NCI-H146 treated with DMSO at 0.1 percent for 48 hours (cell line): Measurements from ENCODE around the gene BMP2K.
A peak's percentile ranks its signal among the peaks of the same experiment; 100 is the strongest.

Source experiments
- DNase-seq: peaks from one replicate; lab custom pipeline; 2025; ENCODE audit not compliant: unreplicated experiment; lab: John Stamatoyannopoulos, UW

The BMP2K gene

GRCh38 chr4:78776079-78776728, at the start of gene BMP2K:
TSS of gene BMP2K (plus strand) at chr4:78776350. CDS start at chr4:78776544, 194 bp downstream.
- DNase-seq: peak; percentile 39

GRCh38 chr4:78726546-78726945, 49.6 kb upstream of the BMP2K start:
- no peak for DNase-seq

DNA sequence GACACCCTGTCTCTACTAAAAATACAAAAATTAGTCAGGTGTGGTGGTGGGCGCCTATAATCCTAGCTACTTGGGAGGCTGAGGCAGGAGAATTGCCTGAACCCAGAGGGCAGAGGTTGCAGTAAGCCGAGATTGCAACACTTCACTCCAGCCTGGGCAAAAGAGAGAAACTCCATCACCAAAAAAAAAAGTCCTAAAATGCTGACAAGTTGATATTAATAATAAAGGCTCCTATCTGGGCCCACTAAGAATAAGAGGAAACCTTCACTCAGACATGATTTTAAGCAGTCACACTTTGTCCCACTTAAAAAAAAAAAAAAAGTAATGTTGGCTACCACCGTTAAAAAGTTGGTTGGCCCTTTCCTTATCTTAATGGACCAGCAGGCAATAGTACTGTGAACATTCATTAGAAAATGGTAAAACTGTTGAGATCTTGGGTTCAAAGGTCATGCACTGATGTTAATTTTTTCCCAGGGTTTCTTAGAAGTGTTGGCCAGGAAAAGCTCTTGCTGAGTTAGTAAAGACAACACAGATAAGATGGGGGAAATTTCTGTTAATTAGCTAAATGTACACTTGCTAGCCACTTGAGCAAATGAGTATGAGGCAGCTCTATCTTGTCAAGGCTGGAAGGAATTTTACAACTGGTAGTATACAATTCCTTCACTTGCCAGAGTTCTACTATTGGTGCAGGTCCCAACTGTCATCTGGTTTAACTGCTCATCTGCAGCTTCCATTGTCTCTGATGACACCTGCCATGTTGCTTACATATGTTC, 43.6 kb upstream of the BMP2K start:
- no peak for DNase-seq

DNA sequence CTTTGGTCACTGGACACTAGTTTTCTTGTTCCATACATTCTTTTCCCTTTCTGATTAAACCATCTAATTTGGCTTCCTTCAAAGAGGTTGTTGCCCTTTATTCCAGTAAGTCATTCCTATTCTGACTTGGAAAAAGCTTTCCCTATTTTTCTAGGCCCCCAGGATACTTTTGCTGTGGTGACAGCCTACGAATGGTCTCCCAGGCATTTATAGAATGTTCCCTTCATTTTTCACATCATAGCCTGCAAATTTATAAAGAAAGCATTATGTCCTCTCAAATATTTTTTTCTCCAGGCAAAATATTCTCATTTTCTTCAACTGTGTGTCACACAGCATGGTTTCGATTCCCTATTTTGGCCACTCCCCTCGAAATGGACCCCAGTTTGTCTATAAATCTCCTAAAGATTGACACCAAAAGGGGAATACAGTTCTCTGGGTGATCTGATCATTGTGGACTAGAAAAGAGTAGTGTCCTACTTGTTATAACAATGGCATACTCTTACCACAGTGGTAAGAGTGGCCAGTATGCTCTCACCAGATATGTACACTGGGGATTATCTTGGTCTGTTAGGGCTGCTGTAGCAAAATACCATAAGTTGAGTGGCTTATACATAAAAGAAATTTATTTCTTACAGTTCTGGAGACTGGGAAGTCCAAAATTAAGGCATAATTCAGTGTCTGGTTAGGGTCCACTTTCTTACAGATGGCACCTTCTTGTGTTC, 41.5 kb upstream of the BMP2K start:
- no peak for DNase-seq

DNA sequence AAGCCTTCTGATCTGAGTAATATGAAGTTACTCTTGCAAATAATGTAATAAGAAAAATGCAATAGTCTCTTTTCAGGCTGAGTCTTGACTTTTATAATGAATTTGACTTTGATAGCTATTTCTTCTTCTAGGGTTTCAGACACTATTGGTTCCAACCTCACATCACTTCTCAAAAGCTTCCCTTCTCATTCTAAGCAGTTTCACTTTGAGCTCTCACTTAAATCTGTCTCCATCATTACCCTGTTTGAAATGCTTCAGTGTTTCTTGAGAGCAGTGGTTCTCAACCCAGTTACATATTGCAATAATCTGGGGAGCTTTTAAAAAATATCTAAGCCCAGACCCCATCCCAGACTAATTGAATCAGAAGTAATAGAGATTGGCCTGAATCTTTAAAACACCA, 40.5 kb upstream of the BMP2K start:
- DNase-seq: no peak

DNA sequence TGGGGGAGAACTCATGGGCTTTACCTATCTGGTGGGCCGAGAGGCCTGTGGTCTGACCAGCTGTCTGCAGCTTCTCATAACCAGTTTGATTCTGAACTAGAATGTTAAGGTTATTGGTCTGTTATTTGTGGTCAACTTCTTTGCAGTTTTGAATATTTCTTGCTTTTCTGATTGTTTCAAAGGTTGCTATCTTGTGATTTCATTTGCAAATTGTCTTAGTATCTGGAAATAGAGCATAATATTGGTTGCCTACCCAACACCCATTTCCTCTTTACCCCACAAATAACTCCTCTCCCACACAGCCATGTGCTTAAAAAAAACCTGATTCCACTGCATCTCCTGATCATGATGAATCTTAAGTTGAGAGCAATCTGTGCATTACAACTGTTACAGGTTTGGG, 39.1 kb upstream of the BMP2K start:
- DNase-seq: no peak

DNA sequence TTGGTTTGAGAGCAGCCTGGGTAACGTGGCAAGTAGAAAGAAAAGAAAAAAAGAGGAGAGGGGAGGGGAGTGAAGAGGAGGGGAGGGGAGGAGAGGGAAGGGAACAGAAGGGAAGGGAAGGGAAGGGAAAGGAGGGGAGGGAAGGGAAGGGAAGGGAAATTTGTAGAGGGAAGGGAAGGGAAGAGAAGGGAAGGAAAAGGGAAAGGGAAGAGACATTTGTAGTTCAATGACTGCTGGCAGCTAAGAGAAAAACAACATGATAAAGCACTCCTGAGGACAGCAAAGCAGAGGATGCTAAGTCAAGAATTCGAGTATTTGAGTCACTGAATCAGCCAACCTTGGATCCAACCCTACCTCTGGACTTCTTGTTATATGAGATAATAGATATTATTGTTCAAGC, 38.2 kb upstream of the BMP2K start:
- DNase-seq: no peak

DNA sequence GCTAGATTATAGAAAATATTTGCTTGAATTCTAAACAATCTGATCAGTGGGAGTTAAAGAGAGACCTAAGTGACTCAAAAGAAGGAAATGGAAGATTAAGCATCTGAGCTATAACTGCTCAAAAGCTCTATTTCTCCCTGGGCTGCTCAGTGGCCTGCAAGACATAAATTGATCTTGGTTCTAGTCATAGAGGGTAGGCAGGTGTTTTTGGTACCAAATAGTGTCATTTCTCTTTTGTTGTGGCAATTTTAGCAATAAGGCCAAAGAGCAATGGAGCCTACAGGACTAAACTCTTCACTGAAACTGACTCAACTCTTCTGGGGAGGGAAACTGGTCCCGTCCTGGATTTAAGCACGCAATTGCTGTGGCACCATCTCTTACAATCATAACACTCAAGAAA, 33.9 kb upstream of the BMP2K start:
- DNase-seq: no peak

DNA sequence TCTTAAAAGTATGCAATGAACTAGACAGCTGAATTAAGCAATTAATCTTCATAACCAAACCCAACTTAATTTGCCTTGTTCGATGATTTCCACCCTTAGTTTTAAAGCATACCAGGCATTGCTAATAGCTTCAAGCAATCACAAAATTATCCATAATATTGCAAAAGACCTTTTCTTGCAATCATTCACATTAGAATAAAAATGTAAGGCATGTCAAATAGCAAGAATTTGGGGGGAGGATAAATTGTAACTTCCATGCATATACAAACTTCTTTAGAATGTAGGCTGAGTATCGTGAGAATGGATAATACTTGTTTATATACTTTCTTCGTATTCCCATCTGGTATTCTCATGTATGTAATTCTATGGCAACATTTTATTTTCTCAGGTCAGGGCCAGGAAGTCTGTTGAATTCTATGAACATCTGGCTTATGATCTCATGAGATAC, 28.7 kb upstream of the BMP2K start:
- DNase-seq: no peak

DNA sequence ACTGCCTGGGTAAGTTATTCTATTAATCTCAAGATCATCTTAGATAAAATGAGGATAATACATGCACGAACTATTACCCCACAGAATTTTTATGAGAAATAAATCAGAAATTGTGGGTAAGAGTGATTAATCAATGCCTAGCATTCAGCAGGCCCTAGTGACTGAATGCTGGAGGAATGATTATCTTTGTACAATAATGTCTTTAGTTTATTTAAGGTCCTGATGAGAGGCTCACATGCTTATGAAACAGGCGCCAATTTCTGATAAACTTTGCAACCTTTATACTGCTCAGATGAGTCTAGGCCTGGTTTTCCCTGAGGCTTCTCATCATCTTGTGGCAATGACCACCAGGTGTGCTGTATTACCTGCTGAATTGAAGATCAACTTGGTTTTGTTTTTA, 27.8 kb upstream of the BMP2K start:
- no peak for DNase-seq

DNA sequence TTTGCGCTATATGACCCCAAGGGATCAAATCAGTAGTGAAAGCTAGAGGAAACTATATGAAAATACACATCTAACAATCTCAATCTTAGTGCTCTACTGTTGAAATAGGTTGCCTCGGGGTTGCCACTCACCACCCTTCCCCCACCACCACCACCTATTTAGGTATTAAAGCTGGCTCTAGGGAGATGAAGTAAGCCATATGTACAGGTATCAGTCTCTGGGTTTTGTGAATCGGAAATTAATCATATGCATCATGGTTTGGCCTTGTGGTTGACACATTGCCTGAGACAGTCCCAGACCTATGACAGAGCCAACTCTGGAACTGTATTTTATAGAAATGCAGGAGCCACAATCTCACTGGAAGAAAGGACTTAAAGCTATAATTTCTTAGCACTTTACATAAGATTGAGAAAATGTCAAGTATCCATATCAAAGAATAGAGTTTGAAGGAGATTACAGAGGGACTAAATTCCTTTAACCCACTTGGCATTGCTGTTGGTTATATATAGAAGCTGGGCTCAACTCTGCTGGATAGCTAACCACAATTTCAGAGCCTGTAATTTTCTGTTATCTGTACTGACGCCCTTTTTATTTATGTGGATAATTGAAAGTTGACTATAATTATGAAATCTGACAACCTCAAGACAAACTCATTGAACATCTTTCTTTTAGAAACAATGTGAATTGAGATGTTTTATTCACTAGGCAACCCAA, 26.7 kb upstream of the BMP2K start:
- no peak for DNase-seq

GRCh38 chr4:78749972-78750727, 26.0 kb upstream of the BMP2K start:
- DNase-seq: no peak

DNA sequence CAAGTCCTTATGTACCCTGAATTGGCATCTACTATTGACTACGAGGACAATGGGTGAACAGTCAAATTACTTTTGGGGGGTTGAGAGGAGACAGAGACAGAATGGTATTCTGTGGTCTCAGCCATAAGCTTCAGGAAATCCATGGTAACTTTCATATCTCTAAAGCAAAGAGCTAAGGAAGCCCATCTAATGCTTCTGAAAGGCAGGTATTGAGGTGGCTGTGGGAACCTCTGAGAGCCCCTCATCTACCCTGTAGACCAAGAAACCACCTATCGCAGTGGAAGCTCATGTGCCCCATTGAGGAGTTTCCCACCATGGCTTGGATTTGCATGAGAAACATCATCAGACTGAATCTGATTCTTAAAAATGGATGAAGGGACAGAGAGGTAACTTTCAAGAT, 23.1 kb upstream of the BMP2K start:
- no peak for DNase-seq

DNA sequence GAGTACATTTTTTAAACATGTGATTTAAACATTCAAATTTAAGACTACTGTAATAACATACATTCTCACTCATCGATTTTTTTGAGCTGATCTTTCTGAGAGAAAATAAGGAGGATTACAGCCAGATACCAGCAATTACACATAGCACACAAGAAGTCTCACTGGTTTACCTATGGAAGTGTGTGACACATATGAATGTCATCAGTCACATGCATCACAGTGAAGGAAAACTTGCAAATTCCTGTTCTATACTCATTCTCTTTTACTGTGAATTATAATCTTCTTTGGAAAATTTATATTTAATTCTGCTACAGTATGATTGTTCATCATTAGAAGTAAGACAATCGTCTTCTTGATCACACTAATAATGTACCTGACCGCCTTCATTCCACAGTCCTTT, 21.3 kb upstream of the BMP2K start:
- DNase-seq: no peak

DNA sequence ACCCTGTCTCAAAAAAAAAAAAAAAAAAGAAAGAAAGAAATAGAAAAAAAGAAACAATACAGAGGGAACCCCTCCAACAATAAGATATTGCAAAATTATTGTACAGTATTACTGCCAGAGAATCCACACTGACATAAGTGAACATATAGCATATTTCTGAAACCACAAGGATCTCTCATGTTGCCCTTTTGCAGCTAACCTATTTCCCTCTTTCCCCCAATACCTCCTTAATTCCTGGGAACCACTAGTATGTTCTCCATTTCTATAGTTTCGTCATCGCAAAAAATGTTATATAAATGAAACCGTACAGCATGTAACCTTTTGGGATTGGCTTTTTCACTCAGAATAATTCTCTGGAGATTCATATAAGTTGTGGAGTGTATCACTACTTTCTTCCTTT, 20.0 kb upstream of the BMP2K start:
- DNase-seq: no peak

GRCh38 chr4:78756776-78757175, 19.4 kb upstream of the BMP2K start:
- no peak for DNase-seq

GRCh38 chr4:78757574-78757973, 18.6 kb upstream of the BMP2K start:
- no peak for DNase-seq

GRCh38 chr4:78758085-78758484, 18.1 kb upstream of the BMP2K start:
- DNase-seq: no peak

- DNase-seq: no peak
Observed at GRCh38 chr4:78762529-78762928, 13.6 kb upstream of the BMP2K start.

GRCh38 chr4:78763251-78763650, 12.9 kb upstream of the BMP2K start:
- no peak for DNase-seq
